Esophagus muscularis mucosa (tissue), 3 donors: ENCODE measurements around the gene CIB1.

ENCODE experiments used
- CTCF ChIP-seq, 3 experiments: fragments of 200-600 bp in 2 of 3; fragments of 450-650 bp in 1 of 3; sonication (generic) in 2 of 3; IDR thresholded peaks; one replicate each; pipeline ENCODE4 v1.5.1; 2017 to 2019; ENCODE audit warnings: antibody characterized with exemption in 3 of 3, mild to moderate bottlenecking in 2 of 3, moderate library complexity in 1 of 3
- POLR2AphosphoS5 ChIP-seq, 2 donors: sonication (generic); formaldehyde crosslinking; IDR thresholded peaks; one replicate each; pipeline ENCODE4 v1.6.1; 2017; ENCODE audit warnings: antibody characterized with exemption in 2 of 2

- TF ChIP-seq CTCF (IDR thresholded peaks at IDR 0.05) (no peak), POLR2AphosphoS5 (IDR thresholded peaks at IDR 0.05) (peak; percentile 94 to 96)
Measured at GRCh38 chr15:90265271-90266060, 31.7 kb upstream of the CIB1 start, which contains the start of gene NGRN.
